GM12875 (cell line): Measurements from ENCODE around the gene APBA2.

Source experiments
- H3K4me3 ChIP-seq: one replicate; pipeline ENCODE4 v1.5.1; 2011; ENCODE audit warnings: low read depth, low read length, control low read depth
- TF ChIP-seq, protein P1 (sequence below): IDR thresholded peaks from 2 replicates; pipeline ENCODE4 v1.5.1; 2011; ENCODE audit warnings: low read depth, mild to moderate bottlenecking, control low read depth, inconsistent platforms, low read length, moderate library complexity, borderline replicate concordance; ENCODE audit not compliant: insufficient read depth

The APBA2 gene

GRCh38 chr15:28911310-28911931, 25.6 kb downstream of the APBA2 start:
- H3K4me3 ChIP-seq = no peak overlapping the region

DNA sequence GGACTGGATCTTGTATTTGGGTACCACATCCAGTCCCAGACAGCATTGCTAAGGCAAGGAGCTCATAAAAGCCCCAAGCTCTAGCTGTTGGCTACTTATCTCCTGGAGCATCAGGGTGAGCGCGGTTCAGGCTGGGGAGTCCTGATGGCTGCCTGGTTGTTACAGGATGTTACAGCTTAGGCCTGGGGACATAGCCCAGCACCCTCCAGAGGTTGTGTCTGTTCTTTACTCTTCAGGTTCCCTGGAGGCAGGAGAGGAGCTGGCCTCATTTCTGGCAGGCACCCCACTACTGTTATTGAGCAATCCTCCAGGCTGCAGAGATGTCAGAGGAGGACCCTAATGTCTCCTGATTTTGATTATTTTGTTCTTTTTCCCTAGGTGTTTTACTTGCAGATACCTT, 26.6 kb downstream of the APBA2 start:
- TF ChIP-seq, protein P1, sequence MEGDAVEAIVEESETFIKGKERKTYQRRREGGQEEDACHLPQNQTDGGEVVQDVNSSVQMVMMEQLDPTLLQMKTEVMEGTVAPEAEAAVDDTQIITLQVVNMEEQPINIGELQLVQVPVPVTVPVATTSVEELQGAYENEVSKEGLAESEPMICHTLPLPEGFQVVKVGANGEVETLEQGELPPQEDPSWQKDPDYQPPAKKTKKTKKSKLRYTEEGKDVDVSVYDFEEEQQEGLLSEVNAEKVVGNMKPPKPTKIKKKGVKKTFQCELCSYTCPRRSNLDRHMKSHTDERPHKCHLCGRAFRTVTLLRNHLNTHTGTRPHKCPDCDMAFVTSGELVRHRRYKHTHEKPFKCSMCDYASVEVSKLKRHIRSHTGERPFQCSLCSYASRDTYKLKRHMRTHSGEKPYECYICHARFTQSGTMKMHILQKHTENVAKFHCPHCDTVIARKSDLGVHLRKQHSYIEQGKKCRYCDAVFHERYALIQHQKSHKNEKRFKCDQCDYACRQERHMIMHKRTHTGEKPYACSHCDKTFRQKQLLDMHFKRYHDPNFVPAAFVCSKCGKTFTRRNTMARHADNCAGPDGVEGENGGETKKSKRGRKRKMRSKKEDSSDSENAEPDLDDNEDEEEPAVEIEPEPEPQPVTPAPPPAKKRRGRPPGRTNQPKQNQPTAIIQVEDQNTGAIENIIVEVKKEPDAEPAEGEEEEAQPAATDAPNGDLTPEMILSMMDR = no peak
- H3K4me3 ChIP-seq = no peak overlapping the region

More at GRCh38 chr15:28911310-28911931, 25.6 kb downstream of the APBA2 start:
- TF ChIP-seq, protein P1 = no peak

- no peak overlapping the region for H3K4me3 ChIP-seq
- TF ChIP-seq, protein P1 = no peak
Measured at GRCh38 chr15:28913171-28913765, 27.5 kb downstream of the APBA2 start.

GRCh38 chr15:28914046-28914445, 28.3 kb downstream of the APBA2 start:
- H3K4me3 ChIP-seq = no peak overlapping the region
- TF ChIP-seq, protein P1 = no peak

- TF ChIP-seq, protein P1 = no peak
- H3K4me3 ChIP-seq = no peak overlapping the region
Measured at GRCh38 chr15:28914483-28915023, 28.8 kb downstream of the APBA2 start.

- TF ChIP-seq, protein P1 = no peak
- H3K4me3 ChIP-seq = no peak overlapping the region
Measured at GRCh38 chr15:28915041-28915810, 29.5 kb downstream of the APBA2 start.
